ENCODE measurements around the gene GPATCH1. TPM values are rescaled to one million over a fixed set of nuclear protein-coding genes. Genes with fewer than 3 reads are reported as not detected.
A peak's percentile ranks its signal among the peaks of the same experiment; 100 is the strongest.
"Not testable (repeated sequence)": the region's sequence is repeated elsewhere in the genome, so short reads cannot be mapped to it uniquely, and the experiment has no call there.

GPATCH1 gene
- total RNA-seq, 1 experiment from 2014 or later: 10.8 TPM

GRCh38 chr19:33158365-33158764 lies 77.4 kb downstream of the GPATCH1 start:
- no peak for DNase-seq (ENCODE audit: low spot score)

- no peak for DNase-seq (ENCODE audit: low spot score)
These were observed 78.2 kb downstream of the GPATCH1 start for GRCh38 chr19:33159149-33159548.

- DNase-seq (ENCODE audit: low spot score): no peak
These were observed 78.9 kb downstream of the GPATCH1 start for GRCh38 chr19:33159893-33160292.

- DNase-seq (ENCODE audit: low spot score): no peak
These were observed 80.2 kb downstream of the GPATCH1 start for GRCh38 chr19:33161201-33161600.

- no peak for DNase-seq (ENCODE audit: low spot score)
These were observed 82.5 kb downstream of the GPATCH1 start for GRCh38 chr19:33163481-33163880.

- DNase-seq (ENCODE audit: low spot score): not testable (repeated sequence)
These were observed 85.1 kb downstream of the GPATCH1 start for GRCh38 chr19:33166037-33166436.

GRCh38 chr19:33167438-33167837 lies 86.5 kb downstream of the GPATCH1 start:
- no peak for DNase-seq (ENCODE audit: low spot score)

- DNase-seq (ENCODE audit: low spot score): no peak
These were observed 87.5 kb downstream of the GPATCH1 start for GRCh38 chr19:33168528-33168927.

- DNase-seq (ENCODE audit: low spot score): peak; percentile 32
These were observed 90.3 kb downstream of the GPATCH1 start for GRCh38 chr19:33171222-33171795.

GRCh38 chr19:33171916-33172359 lies 91.0 kb downstream of the GPATCH1 start:
- no peak for DNase-seq (ENCODE audit: low spot score)

- no peak for DNase-seq (ENCODE audit: low spot score)
These were observed 93.2 kb downstream of the GPATCH1 start for GRCh38 chr19:33174186-33174585.

GRCh38 chr19:33175156-33175782 lies 94.3 kb downstream of the GPATCH1 start:
- no peak for DNase-seq (ENCODE audit: low spot score)

GRCh38 chr19:33175886-33176669 lies 95.1 kb downstream of the GPATCH1 start:
- peak; percentile 77 for DNase-seq (ENCODE audit: low spot score)

GRCh38 chr19:33176670-33177416 lies 95.9 kb downstream of the GPATCH1 start:
- peak; percentile 100 for DNase-seq (ENCODE audit: low spot score)

- peak; percentile 80 for DNase-seq (ENCODE audit: low spot score)
These were observed 96.5 kb downstream of the GPATCH1 start for GRCh38 chr19:33177417-33177979.

Small RNA genes lying within 50 kb of the gene (small RNA-seq; reads per million reads assigned to genes)
- gene AC008521.1 (not detected), gene AC008521.2 (not detected)

Other genes with a start within 250 kb of the GPATCH1 start
- 0.28 and 0.60 TPM in 2 replicates for gene SLC7A9, start 211.4 kb upstream of the GPATCH1 start, total RNA-seq (2014; rRNA removed; shearing (Covaris generic))
- 26.2 and 30.3 TPM in 2 replicates for gene CEP89, start 109.2 kb upstream of the GPATCH1 start, total RNA-seq (2014; rRNA removed; shearing (Covaris generic))
- 5.7 and 5.8 TPM in 2 replicates for gene FAAP24, start 108.9 kb upstream of the GPATCH1 start, total RNA-seq (2014; rRNA removed; shearing (Covaris generic))
- 89.9 and 102 TPM in 2 replicates for gene RHPN2, start 16.3 kb upstream of the GPATCH1 start, total RNA-seq (2014; rRNA removed; shearing (Covaris generic))
- gene WDR88, start 50.9 kb downstream of the GPATCH1 start, total RNA-seq (2014; rRNA removed; shearing (Covaris generic)): not detected in 2 replicates
- not detected in 2 replicates for gene LRP3, start 113.1 kb downstream of the GPATCH1 start, total RNA-seq (2014; rRNA removed; shearing (Covaris generic))
- not detected in 2 replicates for gene SLC7A10, start 144.7 kb downstream of the GPATCH1 start, total RNA-seq (2014; rRNA removed; shearing (Covaris generic))
- 16.9 and 21.3 TPM in 2 replicates for gene CEBPA, start 221.4 kb downstream of the GPATCH1 start, total RNA-seq (2014; rRNA removed; shearing (Covaris generic))

All from HT-29 (cell line).